Astrocyte of the hippocampus (primary cell): Measurements from ENCODE around the gene TBC1D7.

ENCODE experiments used
- DNase-seq: peaks from one replicate; pipeline ENCODE4 v3.0.0; 2011; ENCODE audit warnings: low read depth, low spot score

Gene TBC1D7

DNA sequence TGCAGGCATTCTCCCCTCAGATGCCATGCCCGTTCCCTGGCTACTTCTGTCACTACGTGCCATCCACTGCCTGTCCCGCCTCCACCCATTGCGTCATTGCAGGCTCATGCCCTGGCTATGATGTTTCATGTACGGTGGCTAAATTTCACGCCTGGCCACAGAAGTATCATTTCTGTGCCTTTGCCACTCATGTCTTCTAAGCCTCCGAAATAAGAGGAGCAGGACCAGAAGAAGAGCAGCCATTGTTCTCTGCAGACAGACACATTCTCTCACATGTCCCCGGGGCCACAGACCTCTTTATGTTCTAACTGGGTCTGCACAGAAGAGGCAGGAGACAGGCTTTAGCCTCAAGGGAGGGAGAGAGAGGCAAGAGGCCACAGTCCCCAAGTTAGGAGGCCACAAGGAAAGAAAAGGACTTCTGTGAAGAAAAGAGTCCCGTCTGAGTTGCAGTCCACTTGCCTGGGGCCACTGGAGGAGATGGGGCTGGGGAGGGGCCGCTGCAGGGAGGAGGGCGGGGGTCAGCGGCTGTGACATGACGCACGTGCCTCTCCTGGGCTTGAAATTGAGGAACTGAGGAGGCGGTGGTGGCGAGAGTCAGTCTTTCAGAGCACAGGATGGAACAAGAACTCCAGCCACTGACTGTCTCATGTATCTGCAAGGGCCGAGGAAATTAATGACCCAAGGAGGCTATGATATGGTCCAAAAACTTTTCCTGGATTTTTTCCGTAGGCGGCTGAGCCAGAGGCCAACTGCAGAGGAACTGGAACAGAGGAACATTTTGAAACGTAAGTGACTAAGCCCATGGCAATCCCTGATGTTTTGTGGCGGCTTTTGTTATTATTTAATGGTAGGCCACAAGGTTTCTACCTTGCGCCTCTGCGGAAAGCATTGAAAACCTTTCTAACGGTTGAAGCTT is 55.9 kb downstream of the TBC1D7 start:
- DNase-seq = no peak

DNA sequence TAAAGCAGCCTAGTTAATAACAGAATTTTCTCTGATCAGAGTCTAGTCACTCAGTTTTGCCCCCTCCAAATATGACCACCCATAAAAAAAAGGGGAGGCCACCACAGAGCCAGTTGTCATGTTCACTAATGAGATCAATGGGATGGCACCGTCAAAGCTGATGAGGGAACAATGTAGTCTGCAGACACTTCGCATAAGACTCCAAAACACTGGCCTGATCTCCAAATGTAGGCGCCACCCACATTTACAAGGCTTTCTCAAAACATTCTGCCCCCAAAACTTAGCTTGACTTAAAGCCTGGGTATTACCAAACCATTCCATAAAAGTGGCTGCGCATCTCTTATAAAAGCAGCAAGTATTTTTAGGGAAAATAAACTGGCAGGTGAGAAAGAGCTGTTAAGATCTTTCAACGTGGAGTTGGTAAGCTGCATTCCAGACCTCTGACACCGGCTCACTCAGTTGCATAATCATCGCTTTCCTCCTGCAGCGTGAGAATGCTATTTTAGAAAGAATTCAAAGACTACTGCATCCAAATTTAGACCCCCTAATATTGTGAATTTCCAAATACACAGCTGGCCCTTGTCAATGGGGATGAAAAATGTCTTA is 59.3 kb downstream of the TBC1D7 start:
- DNase-seq = peak; percentile 73

GRCh38 chr6:13267142-13267651 is 61.1 kb downstream of the TBC1D7 start:
- peak; percentile 59 for DNase-seq

DNA sequence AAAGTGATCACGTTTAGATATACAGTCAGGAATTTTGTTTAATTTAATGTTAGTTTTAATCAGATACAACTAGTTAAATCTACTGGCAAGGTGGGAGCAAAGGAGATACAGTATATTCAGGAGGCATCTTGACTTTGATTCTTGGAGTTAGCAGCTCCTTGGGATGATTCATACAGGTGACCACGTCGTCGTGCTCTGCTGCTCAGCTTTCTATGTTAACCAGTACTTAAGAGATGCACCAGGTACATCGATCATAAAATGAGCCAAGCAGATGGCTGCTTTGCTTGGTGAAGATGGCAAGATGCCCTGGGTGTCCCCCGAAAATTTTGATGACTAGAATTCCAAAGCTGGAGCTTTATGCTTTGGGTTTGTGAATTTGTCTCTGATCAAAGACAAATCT is 64.7 kb downstream of the TBC1D7 start:
- DNase-seq = no peak

DNA sequence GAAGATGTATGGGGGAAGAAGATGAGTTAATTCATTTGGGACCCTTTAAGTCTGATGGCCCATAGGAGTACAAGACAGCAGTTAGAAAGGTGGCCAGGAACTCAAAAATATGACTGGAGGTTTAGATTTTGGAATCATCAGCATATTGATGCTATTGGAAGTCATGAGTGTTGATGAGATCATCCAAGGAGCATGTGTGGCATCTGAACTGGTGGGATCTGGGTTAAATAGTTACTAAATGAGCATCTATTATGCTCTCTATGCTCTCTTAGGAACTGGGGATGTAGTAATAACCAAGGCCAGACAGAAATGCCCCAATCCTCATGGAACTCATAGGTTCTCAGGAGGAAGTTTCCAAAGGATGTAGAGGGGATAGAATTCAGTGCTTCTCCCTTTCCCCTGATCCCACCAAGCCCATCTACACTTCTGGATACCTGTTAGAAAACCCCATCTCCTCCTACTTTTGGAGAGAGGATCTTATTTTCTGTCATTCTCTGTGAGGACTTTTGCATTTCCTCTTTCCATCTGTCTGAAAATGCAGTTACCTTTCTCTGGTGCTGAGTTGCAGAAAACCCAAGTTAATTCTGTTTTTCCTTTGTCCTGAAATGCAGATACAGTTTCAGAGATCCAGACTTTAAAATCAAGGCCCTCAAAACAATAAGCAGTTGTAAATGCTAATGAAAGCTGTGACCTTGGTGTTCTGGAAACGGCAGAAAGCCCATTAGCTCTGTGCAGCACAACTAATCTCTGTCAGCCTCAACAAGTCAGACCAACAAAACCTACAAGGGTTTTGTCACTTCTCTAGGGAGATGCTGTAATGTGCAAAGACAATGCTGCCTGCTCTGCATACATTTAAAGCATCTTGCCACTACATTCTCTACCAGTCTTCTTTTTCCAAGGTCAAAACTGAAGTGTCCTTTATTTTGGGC is 65.8 kb downstream of the TBC1D7 start:
- DNase-seq = no peak

- DNase-seq = no peak
Measured at GRCh38 chr6:13261464-13261994, 66.8 kb downstream of the TBC1D7 start.

- no peak for DNase-seq
Measured at GRCh38 chr6:13260831-13261230, 67.5 kb downstream of the TBC1D7 start.

DNA sequence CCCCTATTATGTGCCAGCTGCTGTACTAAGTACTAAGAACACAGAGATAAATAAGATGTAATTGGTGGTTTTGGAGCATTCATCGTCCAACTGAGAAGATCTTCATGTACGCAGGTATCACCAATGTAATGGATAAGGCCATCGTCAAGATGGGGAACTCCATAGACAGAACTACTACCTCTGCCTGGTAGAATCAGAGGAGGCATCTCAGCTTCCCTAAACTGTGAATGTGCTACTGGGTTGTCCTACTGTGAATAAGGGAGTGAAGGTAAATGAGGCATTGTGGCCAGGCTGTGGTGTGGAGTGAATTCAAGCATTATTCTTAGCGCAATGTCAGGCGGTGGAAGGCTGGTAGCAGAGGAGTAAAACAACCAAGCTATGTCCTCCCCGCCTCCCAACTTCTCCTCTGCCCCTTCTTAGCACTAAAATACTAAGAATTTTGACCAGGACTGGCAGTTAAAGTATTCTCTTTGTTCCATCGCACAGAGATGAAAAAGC is 68.2 kb downstream of the TBC1D7 start:
- peak; percentile 11 for DNase-seq

DNA sequence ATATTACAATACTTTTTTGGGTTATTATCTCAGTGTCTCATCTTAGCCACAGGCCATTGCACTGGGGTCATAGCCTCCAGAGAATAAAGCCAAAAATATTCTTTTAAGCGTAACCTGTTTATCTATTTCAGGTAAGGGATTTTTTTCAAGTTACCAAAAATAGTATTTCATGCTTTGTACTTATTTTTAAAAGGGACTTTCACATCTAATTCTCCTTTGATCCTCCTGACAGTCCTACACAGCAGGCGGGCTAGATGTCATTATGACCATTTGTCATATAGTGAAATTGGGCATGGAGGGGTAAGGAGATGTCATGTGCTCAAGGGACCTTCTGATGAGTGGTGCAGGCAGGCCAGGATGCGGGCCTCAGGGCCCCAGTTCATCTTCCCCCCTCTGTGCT is 68.9 kb downstream of the TBC1D7 start:
- no peak for DNase-seq

DNA sequence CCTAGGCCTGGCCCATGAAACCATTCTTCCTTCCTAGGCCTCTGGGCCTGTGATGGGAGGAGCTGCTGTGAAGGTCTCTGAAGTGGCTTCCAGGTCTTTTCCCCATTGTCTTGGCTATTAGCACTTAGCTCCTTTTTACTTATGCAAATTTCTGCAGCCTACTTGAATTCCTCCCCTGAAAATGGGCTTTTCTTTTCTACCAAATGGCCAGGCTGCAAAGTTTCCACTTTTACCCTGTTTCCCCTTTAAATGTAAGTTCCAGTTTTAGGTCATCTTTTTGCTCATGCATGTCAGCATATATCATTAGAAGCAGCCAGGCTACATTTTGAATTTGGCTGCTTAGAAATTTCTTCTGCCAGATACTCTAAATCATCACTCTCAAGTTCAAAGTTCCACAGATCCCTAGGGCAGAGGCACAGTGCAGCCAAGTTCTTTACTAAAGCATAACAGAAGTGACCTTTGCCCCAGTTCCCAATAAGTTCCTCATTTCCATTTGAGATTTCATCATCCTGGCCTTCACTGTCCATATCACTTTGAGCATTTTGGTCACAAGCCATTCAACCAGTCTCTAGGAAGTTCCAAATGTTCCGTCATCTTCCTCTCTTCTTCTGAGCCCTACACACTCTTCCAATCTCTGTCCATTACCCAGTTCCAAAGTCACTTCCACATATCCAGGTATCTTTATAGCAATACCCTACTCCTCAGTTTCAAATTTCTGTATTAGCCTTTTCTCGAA is 71.9 kb downstream of the TBC1D7 start:
- no peak for DNase-seq
